Heart right ventricle (tissue), 16 donors: ENCODE results near the gene CCDC85B. TPM values are rescaled to one million over a fixed set of nuclear protein-coding genes. Genes with fewer than 3 reads are reported as not detected.

Experiments used
- ATAC-seq, 8 donors: fragments of 200-7000 bp; cut with Tn5 transposase; one replicate each; pipeline ENCODE4 v1.9.1; 2020; ENCODE audit warnings: mild to moderate bottlenecking in 8 of 8, moderate library complexity in 8 of 8, moderate number of reproducible peaks in 1 of 8
- DNase-seq, 2 donors: peaks; one replicate each; pipeline ENCODE4 v3.0.0-alpha.2; 2020
- H3K27ac ChIP-seq, 10 donors: fragments of 200-600 bp; sonication (generic) in 2 of 10; one replicate each; pipeline versions ENCODE4 v1.5.0 to v1.8.0; 2020 to 2022; ENCODE audit warnings: mild to moderate bottlenecking in 3 of 10
- H3K27me3 ChIP-seq, 7 donors: fragments of 200-600 bp; one replicate each; pipeline ENCODE4 v1.8.0; 2021 to 2022; ENCODE audit warnings: mild to moderate bottlenecking in 2 of 7
- H3K36me3 ChIP-seq, 9 donors: fragments of 200-600 bp; sonication (generic) in 1 of 9; one replicate each; pipeline versions ENCODE4 v1.5.0 to v1.8.0; 2020 to 2022; ENCODE audit warnings: mild to moderate bottlenecking in 2 of 9
- H3K4me1 ChIP-seq, 9 donors: fragments of 200-600 bp; sonication (generic) in 1 of 9; one replicate each; pipeline versions ENCODE4 v1.5.0 to v1.8.0; 2020 to 2022; ENCODE audit warnings: mild to moderate bottlenecking in 4 of 9
- H3K4me3 ChIP-seq, 10 donors: fragments of 200-600 bp; sonication (generic) in 2 of 10; one replicate each; pipeline versions ENCODE4 v1.5.0 to v1.8.0; 2020 to 2022; ENCODE audit warnings: mild to moderate bottlenecking in 7 of 10, moderate library complexity in 2 of 10
- H3K9me3 ChIP-seq, 11 donors: fragments of 200-600 bp in 10 of 11; sonication (generic) in 2 of 11; one replicate each; pipeline versions ENCODE4 v1.5.0 to v1.8.0; 2013 to 2022; ENCODE audit warnings: mild to moderate bottlenecking in 2 of 11, control low read depth in 1 of 11, moderate library complexity in 1 of 11
- WGBS, 2 donors: extraction: QIAGEN DNeasy Blood & Tissue Kit; methylation state at CpG; one replicate each; pipeline ENCODE4 v1.1.7; 2013; ENCODE audit warnings: inconsistent platforms in 1 of 2; 5-methylcytosine and 5-hydroxymethylcytosine counted together
- intact Hi-C, 10 donors: fragments of 100-400 bp; cut with DNase I; formaldehyde crosslinking; loops; one replicate each; pipeline versions ENCODE4 v1.11.1 to v1.14.2; 2022
- polyA plus RNA-seq, 2 donors: library from polyadenylated mRNA; stranded (reverse); fragments of 200-250 nt; gene quantifications; one replicate each; pipeline ENCODE4 v1.2.3, GENCODE V29; 2013
- total RNA-seq, 10 donors: library from RNA; stranded (reverse); fragmentation: NEBNext Ultra II Directional in 3 of 10; extraction: Animal tissue kit (Norgen Biotek cat#: 25700) in 3 of 10; gene quantifications; one replicate each; pipeline versions ENCODE4 v1.2.1 to v1.2.4, GENCODE V29; 2021 to 2023
- TF ChIP-seq, protein P1 (sequence below), 9 donors: fragments of 200-600 bp; sonication (generic) in 2 of 9; IDR thresholded peaks; one replicate each; pipeline versions ENCODE4 v1.5.0 to v1.8.0; 2021 to 2022; ENCODE audit warnings: antibody characterized with exemption in 9 of 9, mild to moderate bottlenecking in 5 of 9, moderate library complexity in 1 of 9
- donor health status: Arrhythmogenic right ventricular cardiomyopathy.
- donor health status: ischemic (EF 13 %, LVEDD 7.1; RV severe dilation, severe dysfunction).
- donor health status: healthy with polysubstance abuse.
- donor health status: DM: no; HTN: yes; CAD: no.
- donor health status: DM: no; HTN: no; CAD: no.
- donor health status: ischemic (EF 25% LVEDD 6.9; RV normal size, moderate dysfunction).
- donor health status: ischemic (EF 25% LVEDD 5.7; RV mildly dilated, moderate dysfunction).
- donor health status: healthy.
- donor health status: DM: yes; HTN: yes; CAD: no.
- donor health status: Ischemic cardiomyopathy.
- donor health status: ischemic (EF 35%, LVEDD 5.7; RV mildly dilated, moderate dysfunction).
- donor health status: nonischemic (EF 11% LVEDD 7.7; RV severe dilation, severe dysfunction).
- donor health status: DM: yes; HTN: yes; CAD: no.
- donor health status: PGD.
- donor health status: ischemic (EF 29% LVEDD 5.4; RV normal size, mild dysfunction).
- donor health status: nonischemic (EF 23%, LVEDD 6.1; RV moderate dilation, normal function).

Gene CCDC85B
- total and polyA plus RNA-seq, 12 donors, result 22.1 to 69.4 (median 35.4) TPM

DNA sequence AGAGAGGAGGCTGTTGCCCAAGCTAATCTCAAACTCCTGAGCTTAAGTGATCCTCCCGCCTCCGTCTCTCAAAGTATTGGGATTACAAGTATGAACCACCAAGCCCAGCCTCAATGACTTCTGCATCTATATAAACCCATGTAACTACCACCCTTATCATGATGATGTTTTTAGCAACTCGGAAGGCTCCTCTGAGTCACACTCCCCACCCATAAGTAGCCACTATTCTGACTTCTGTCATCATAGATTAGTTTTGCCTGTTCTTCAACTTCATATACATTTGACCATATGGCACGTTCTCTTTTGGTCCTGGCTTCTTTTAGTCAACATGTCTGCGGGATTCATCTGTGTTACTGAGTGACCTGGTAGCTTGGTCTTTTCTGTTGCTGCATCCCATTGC is 16.1 kb downstream of the CCDC85B start:
- intact Hi-C loops, result no loop called here
- H3K4me3 ChIP-seq, result no peak overlapping the region
- H3K27me3 ChIP-seq, result no peaks in the 10 kb centered on the region
- no peak for DNase-seq
- ATAC-seq, result no peak
- no peaks in the 10 kb centered on the region for H3K9me3 ChIP-seq
- no peak overlapping the region for H3K27ac ChIP-seq
- H3K4me1 ChIP-seq, result peaks cover 3 to 8% (median 5%) of the 10 kb centered on the region in 9 donors
- 83 to 84% methylated on average over 5 of the region's 5 CpGs for WGBS, 2 donors
- no peaks in the 10 kb centered on the region for H3K36me3 ChIP-seq
- TF ChIP-seq, protein P1, sequence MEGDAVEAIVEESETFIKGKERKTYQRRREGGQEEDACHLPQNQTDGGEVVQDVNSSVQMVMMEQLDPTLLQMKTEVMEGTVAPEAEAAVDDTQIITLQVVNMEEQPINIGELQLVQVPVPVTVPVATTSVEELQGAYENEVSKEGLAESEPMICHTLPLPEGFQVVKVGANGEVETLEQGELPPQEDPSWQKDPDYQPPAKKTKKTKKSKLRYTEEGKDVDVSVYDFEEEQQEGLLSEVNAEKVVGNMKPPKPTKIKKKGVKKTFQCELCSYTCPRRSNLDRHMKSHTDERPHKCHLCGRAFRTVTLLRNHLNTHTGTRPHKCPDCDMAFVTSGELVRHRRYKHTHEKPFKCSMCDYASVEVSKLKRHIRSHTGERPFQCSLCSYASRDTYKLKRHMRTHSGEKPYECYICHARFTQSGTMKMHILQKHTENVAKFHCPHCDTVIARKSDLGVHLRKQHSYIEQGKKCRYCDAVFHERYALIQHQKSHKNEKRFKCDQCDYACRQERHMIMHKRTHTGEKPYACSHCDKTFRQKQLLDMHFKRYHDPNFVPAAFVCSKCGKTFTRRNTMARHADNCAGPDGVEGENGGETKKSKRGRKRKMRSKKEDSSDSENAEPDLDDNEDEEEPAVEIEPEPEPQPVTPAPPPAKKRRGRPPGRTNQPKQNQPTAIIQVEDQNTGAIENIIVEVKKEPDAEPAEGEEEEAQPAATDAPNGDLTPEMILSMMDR (IDR thresholded peaks at IDR 0.05), result no peak

DNA sequence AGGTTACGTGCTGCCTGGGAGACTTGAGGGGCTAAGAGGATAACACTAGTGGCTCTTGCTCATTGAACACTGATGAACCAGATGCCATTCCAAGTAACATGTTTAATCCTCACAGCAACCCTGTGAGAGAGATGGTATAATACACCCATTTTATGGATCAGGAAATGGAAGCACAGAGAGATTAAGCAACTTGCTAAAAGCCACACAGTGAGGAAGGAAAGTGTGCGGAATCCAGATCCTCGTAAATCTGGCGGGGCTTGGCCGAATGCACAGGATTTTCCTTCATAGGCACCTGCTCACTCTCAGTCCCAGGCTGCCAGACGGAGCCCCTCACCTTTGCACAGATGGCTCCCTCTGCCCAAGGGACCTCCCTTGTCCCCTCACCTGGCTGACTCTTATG is 17.4 kb downstream of the CCDC85B start:
- TF ChIP-seq, protein P1 (IDR thresholded peaks at IDR 0.05), result no peak
- no peaks in the 10 kb centered on the region for H3K9me3 ChIP-seq
- H3K27ac ChIP-seq, result no peak overlapping the region
- no peak for DNase-seq
- H3K36me3 ChIP-seq, result no peaks in the 10 kb centered on the region
- no peak overlapping the region for H3K4me3 ChIP-seq
- H3K4me1 ChIP-seq, result peaks cover 8 to 17% (median 13%) of the 10 kb centered on the region in 9 donors
- intact Hi-C loops, result no loop called here
- no peak for ATAC-seq
- H3K27me3 ChIP-seq, result no peaks in the 10 kb centered on the region
- WGBS, 2 donors, result 83 to 85% methylated on average over 6 of the region's 6 CpGs

DNA sequence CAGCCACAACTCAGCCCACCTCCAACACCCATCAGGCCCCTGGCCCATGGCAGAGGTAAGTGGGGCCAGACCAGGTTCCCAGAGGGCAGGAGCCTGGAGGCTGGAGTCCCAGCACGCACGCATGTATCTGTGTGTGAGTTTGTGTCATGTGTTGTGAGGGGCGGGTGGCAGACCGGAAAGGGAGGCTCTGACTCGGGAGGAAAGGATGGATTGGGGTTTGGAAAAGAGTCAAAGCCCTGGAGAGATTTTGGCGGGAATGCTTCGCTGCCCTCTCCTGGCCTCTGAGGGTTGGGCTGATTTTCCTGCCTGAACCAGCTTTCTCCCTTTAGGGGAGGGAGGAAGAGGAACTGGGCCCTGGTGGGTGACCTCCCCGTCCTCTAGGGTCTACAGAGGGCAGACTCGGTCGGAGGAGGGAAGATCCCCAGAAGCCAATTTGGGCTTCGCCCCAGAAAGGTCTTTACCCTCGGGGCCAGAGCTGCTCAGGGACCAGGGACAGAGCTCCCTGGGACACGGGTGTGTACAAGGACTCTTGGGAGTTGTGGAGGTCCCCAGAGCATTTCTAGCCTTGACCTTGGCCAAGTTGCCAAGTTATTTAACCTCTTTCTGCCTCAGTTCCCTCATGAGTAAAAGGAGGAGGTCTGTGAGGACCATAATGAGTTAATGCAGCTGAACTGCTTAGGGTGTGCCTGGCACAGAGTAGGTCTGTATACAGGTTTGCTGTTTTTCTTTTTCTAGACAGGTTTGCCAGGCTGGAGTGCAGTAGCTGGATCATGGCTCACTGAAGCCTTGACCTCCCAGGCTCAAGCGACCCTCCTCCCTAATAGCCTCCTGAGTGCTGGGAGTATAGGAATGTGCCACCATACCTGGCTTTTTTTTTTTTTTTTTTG is 21.5 kb downstream of the CCDC85B start:
- Histone ChIP-seq H3K9me3 (no peaks in the 10 kb centered on the region), H3K27me3 (no peaks in the 10 kb centered on the region), H3K27ac (peak overlapping the region in 6 of 10 donors; percentile 9 to 61 (median 38)), H3K36me3 (peaks cover 0 to under 1% (median 0%) of the 10 kb centered on the region in 9 donors), H3K4me3 (peak overlapping the region in 1 of 10 donors; percentile 6), H3K4me1 (peaks cover 25 to 46% (median 38%) of the 10 kb centered on the region in 9 donors)
- intact Hi-C loops, result no loop called here
- TF ChIP-seq, protein P1 (IDR thresholded peaks at IDR 0.05), result peak in 8 of 9 donors; percentile 7 to 62 (median 40)
- ATAC-seq, result peak; percentile 11 to 73 (median 46)
- peak in 1 of 2 donors; percentile 64 for DNase-seq
- WGBS, 2 donors, result 19 to 26% methylated on average over 14 of the region's 14 CpGs

DNA sequence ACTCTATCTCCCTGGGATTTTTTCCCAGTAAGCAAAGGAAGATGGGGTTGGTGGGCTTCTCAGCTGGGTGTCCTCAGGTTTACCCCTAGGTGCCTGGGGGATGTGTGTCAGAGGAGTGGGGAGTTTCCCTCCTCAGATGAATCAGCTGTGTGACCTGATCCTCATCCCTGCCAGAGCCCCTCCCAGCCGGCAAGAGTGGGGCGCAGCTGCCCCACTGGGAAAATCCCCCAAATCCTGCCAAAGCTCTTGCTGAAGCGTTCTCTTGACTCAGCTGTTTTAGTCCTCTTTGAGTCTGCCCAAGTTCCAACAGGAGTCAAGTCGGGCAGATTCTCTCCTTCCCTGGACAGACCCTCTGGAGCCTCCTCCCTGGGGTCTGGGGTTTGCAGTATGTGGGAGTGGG is 22.4 kb downstream of the CCDC85B start:
- no peak for ATAC-seq
- intact Hi-C loops, result no loop called here
- Histone ChIP-seq H3K4me1 (peaks cover 34 to 55% (median 47%) of the 10 kb centered on the region in 9 donors), H3K27me3 (no peaks in the 10 kb centered on the region), H3K4me3 (no peak overlapping the region), H3K9me3 (no peaks in the 10 kb centered on the region), H3K36me3 (peaks cover 0 to 10% (median 0%) of the 10 kb centered on the region in 9 donors), H3K27ac (no peak overlapping the region)
- no peak for DNase-seq
- TF ChIP-seq, protein P1 (IDR thresholded peaks at IDR 0.05), result no peak
- WGBS, 2 donors, result 65 to 76% methylated on average over 4 of the region's 4 CpGs
